ENCODE data around the gene RFX4.
"Not testable (repeated sequence)": the region's sequence is repeated elsewhere in the genome, so short reads cannot be mapped to it uniquely, and the experiment has no call there.

RFX4 gene

DNA sequence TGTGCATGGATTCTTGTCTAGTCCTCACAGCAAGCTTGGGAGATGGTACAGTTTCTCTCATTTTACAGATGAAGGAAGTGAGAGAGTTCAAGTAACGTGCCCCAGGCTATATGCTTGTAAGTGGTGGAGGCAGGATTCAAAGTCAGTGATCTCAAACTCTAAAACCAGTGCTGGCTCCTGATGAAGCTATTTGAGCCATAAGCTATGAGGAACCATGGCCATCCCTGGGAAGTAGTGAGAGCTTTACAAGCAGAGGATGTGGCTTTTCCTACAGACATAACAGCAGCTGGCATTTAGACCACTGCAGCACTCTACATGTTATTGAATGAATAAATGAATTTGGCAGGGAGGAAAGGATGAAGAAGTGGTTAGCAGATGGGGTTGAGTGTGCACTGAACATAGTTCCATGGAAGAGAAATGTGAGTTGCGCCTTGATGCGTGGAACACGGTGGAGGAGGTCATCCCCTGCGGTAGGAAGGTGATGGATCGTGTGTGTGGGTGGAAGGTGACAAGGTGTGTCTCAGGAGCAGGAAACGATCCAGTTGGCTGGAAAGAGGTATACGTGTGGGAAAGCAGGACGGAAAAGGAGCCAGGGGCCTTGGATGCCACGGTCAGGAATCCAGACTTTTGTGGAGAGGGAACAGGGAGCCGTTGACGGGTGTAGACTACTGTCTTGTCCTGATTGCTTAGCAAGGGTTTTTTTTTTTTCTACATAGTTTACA lies 65.2 kb downstream of the RFX4 start:
- DNase-seq = no peak

DNA sequence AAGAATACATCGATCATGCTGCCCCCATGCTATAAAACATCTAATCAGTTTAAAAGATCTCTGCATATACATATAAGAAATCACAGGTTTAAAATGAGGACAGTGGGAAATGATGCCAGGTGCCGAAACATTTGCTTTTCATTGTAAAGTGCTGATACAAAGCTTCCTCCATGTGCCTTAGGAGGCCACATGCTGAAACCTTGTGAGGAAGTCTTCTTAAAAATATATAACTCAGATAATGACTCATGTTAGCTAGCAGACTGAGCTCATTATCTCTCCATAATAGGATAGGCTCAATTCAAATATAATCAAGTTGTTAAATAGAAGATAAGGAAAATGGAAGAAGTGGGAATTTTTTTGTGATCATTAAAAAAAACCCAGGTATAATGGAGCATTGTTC lies 65.9 kb downstream of the RFX4 start:
- no peak for DNase-seq

DNA sequence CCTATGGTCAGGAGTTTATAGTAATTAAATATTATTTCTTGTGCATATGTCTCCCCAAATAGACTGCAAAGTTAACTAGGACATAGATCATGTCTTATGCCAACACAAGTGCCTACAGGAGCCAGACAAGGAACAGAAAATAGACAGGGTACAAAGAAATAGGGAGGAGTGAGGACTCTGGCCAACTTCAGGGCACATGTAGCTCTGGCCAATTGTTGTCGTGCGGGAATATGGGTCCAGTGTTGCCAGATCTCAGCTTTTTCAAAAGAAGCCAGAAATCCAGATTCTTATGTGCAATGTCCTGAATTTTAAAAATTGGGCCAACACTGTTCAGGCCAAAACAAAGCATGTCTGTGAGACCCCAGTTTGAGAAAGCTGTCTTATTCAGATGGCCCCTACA lies 68.7 kb downstream of the RFX4 start:
- no peak for DNase-seq

DNA sequence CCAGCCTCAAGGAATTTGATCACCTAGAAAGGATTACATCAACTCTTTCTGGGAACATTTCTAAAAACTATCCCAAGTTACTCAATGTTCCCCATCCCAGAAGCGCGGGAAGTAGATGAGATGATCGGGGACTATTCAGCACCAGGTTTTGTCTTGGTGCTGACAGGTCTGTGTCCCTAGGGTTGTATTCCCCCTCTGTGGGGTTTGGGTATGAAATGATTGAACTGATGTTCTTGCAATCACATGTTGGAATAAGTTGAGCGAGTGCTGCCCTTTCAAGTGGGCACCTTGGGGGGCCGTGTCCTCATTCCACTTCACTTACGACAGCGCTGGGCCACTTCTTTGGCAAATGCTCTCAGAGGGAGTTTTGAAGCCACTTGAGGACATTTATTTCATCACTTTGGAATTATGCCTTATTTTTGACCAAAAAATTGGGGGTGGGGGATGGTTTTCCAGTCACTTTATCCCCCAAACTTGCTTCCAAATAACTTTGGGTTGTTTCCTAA lies 69.8 kb downstream of the RFX4 start:
- DNase-seq = no peak

DNA sequence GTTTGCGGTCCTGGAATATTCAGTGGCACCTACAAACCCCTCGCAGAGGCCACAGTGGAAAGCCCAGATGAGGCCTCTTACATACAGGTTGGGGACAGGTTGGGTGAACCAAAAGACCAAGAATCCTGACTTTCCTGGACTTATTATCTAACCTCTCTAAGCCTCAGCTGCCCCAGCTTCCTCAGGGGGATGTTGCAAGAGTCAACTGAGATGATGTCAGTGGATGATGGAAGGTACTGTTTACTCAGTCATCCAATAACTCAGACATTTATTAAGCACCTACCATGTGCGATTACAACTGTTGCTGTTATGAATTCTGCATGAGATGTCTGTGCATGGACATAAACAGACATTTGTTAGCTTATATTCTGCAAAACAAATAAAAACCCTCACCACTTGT lies 72.8 kb downstream of the RFX4 start:
- no peak for DNase-seq

DNA sequence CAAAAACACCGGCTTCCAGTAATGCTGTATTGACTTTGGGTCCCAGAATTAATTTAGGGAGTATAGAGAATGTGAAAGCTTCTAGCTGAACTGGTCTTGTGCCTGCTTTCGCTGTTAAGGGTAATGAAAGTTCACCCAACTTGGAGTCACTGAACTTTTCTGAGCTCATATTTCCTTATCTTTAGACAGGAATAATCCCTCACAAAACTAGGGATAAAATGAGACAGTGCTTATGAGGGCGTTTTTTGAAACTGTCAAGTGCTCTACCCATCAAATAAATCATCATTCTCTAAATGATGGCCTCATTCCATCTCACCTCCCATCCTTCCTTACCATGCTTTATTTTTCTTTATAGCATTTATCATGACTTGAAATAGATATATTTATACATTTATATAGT lies 74.7 kb downstream of the RFX4 start:
- no peak for DNase-seq

DNA sequence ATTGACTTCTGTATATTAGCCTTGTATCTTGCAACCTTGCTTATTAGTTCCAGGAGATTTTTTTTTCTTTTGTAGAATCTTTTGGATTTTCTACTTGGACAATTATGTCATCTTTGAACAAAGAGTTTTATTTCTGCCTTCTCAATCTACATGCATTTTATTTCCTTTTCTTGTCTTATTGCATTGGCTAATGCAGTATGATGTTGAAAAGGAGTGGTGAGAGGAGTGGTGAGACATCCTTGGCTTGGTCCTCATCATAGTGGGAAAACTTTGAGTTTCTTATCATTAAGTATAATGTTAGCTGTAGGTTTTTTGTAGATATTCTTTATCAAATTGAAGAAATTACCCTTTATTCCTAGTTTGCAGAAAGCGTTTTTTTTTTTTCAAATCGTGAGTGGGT lies 80.6 kb downstream of the RFX4 start:
- DNase-seq = no peak

DNA sequence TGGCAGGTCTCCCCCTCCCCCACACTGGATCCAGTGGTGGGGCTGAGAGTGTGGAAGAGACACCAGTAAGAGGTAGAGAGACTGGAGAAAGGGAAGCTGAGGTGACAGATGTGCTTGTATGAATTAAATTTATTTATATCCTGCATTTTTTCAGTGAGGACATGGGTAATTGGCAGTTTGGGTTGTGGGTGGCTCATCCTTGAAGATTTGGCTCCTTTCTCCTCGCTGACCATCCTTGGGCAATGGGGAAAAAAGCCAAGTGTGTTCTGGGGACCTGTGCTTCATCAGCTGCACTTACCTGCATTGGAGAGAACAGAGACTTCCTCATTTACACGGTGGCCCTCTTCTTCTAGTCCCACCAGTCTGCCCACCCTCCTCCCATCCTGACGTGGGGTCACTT lies 86.4 kb downstream of the RFX4 start:
- no peak for DNase-seq

DNA sequence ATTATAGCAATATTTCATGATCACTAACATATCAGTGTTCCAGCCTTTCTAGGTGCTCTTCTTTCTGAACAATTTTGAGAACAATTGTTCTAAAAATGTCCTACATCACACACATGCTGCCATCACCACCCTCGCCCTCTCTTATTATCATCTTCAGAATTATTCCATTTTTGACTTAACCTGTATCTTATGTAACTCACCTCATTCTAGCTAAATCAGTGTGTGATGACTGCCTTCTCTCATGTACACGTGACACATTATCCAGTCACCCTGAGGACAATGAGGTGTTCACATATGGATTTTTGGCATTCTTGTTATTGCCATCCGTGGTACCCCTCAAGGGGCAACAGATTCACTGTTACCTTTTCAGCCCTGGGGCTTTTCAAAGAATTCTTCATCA lies 87.3 kb downstream of the RFX4 start:
- no peak for DNase-seq

DNA sequence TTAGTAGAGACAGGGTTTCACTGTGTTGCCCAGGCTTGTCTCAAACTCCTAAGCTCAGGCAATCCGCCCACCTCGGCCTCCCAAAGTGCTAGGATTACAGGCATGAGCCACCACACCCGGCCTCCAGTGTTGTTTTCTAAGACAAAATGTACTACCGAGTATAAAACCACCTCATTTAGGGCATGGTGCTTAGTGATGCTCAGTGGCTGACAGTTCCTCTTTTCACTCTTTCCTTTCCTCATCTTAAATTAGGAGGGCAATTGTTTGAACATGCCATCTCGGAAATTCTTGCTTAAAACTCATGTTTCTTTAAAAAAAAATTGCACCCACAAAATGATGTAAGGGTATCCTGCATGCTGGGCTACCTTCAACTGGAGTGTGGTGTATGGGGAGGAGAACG lies 89.0 kb downstream of the RFX4 start:
- DNase-seq = no peak

DNA sequence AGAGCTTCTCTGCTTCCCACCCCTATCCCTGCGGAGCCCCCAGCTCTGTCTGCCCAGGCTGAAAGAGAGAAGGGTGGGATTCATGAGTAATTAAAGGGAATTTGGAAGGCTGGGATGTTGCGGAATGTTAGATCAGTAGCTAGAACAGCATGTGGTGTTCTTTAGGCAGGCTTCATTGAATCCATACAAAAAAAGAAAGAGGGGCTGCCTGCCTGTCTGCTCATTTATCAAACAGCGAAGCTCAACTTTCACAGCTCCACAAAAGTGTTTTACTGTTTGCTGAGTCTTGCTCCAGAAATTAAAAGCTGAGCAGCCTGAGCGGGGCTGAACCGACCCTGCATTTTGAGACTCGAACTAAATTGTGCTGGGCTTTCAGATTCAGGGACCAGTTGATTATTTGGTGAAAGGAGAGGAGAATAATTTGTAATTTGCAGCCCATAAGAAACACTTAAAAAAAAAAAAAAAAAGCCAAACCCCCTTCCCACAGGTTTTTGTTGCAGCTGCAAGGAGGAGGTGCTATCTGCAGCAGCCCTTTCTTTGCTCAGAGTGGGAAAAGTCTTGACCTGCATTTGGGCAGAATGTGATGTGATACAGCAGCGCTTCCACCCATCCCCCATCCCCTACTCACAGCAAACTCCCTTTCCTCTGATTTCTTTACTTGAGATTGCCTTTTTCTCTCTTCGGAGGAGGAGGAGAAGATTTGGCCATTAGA lies 89.7 kb downstream of the RFX4 start:
- DNase-seq = no peak

DNA sequence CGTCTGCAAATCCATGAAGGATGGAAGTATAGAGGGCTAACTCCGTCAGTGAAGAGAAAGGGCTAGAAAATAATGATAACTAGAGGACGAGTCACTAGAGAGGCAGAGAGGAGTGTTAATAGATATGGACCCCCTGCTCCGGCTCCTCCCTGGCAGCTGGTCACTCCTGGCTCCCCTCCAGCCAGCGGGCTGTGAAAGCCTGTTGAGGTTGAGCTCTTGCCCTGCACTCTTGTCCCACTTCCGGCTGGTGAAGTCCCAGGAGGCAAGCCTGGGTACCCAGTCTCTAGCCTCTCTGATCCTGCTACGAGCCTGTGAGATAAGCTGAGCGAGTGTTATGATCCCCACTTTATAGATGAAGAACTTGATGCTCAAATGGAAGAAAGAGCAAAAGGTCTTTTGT lies 90.3 kb downstream of the RFX4 start:
- DNase-seq = no peak

DNA sequence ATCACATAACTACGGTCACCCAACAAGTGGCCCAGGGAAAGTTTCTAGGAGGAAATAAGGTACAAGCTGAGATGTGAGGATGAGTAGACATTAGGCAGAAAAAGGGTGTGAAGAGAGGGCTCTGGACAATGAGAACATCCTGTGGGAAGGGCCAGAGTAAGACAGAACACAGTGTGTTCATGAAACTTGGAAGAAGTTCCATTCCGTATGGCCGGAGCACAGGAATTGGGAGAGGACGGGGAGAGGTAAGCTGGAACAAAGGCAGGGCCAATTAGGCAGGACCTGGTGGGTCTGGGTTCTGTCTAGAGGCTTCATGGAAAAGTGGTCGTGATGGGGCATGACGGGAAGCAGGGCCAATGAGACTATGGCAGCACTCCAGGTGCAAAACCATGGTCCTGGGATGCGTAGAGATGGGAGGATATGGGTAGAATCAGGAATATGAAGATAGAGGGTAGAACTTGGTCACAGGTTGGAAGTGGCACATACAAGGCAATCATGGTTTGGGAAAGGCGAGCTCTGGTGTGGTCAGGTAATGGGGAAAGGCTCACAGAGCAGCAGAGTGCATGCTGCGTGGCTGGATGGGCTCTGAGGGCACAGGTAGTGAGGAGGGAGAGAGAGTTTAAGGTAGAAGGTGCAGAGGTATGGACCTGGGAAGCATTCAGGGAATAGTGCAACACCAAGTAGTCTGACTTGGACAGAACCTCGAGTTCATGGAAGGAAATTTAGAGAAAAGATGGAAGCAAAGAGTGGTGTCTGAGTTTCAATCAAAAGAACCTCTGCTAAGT lies 93.0 kb downstream of the RFX4 start:
- DNase-seq = no peak

DNA sequence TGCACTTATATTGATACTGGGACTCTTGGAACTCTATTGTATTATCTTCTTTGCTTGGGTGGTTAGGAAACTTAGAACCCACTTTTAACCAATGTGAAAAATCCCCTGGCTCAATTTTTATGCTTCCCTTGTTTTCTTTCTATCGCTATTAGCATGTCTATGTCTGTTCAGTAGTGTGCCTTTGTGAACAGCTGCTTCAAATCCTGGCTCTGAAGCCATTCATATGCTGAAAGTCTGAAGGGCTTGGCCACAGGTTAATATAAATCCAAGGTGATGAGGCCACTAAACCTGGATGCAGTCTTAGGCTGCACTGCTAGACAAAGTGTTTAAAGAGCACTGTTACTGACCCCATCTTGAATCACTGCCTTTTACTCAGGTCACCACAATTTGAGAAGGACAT lies 96.8 kb downstream of the RFX4 start:
- no peak for DNase-seq

DNA sequence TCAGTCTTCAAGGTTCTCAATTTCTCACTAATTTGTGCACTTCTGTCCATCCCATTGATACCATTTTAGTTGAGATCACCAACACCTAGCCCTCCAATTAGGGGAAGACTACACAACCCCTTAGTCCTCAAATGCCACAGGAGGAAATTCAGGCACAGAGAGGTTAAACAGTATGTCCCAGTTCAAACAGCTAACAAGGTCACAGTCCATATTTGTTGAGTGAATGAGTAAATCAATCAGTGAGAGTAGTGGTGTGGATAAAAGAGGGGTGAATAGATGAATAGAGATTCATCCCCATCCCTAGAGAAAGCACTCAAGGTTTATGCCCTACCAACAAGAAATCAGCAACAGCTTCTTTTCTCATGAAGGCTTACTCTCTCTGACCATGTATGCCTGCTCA lies 97.5 kb downstream of the RFX4 start:
- DNase-seq = no peak

DNA sequence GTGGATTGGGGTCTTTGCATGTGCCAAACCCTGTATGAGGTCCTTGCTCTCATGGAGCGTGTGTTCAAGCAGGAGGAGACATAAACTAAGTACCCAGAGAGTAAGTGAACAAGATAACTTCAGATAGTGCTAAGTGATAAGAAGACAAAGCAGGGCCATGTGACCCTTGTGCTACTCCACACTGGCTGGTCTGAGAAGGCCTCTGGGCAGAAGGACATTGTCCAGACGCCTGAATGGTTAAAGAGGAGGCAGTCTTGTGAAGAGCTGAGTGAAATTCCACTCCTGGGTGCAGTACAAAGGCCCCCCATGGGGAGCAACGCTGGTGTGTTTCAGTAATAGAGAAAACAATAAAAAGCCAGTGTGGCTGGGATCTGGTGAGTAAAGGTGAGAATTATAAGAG lies 98.4 kb downstream of the RFX4 start:
- DNase-seq = no peak

DNA sequence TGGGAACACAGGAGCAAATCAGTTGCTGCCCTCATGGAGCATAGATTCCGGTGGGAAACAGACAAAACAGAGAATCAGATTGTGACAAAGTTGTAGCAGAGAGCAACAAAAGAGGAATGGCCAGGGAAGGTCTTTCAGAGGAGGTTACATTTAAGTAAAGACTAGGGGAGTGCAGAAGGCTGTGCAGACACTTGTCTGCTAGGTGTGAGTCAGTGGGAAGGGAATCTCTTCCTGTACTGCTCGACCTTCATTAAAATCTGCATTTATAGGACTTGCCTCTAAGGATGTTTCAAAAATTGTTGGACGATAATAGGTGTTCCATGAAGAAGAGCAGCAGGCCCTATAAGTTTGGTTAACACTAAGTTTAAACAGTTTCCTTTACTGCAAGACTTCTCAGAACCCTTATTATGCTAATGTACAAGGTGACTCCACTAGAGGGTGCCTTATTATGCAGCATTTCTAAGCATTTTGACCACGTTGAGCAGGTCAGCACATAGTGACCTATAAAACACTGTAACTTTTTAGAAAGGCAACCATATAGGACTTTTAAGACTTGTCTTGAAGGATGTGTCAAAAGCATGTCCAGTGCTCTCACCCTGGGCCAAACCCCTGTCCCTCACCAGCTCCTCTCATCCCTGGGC lies 99.9 kb downstream of the RFX4 start:
- peak; percentile 8 for DNase-seq

DNA sequence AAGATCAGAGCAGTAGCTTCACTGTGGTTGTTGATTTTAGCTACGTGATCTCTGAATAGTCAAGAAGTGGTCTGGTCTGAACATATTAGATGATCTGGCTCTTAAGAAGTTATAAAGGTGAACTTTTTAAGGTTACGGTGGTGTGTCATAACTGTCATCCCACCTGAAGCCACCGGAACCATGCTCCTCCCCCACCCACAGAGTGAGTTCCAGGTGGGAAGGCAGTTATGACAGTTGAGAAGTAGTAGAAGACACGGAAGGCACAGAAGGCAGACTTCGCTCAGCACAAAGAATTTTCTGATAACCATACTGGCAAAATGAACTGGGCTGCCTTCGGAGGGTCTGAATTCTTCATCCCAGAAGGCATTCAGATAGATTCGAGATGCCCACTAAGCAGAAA lies 101.7 kb downstream of the RFX4 start:
- no peak for DNase-seq

DNA sequence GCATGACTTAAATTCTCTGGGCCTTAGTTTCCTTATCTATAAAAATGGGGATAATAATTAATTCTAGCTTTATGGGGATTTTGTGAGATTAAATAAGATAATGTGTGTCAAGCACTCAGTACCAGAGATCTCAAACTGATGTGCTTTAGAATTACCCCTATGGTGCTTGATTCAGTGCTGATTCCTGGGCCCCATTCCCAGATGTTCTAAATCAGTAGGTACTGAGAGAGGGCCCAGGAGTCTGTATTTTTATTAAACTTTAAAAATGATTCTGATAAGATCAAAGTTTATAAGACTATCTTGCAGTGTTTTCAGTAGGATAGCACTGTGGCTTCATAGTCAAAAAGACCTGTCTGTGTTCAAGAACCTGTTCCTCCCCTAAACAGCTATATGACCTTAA lies 102.6 kb downstream of the RFX4 start:
- DNase-seq = no peak

DNA sequence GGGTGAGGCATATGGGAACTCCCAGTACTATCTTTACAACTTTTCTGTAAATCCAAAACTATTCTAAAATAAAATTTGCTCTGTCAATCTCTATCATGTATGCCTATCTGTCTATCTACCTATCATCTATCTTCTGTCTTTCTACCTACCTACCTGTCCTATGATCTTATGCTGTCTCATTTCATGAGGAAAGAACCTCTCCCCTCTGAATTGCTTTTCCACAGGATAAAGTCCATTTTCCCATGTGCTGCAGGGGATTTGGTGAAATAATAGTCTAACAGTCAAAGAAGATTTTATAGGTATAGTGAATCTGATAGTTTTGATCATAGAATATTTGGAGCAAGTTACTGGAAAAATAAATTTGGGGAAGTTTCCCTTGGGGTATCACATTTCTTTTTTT lies 104.9 kb downstream of the RFX4 start:
- DNase-seq = no peak

DNA sequence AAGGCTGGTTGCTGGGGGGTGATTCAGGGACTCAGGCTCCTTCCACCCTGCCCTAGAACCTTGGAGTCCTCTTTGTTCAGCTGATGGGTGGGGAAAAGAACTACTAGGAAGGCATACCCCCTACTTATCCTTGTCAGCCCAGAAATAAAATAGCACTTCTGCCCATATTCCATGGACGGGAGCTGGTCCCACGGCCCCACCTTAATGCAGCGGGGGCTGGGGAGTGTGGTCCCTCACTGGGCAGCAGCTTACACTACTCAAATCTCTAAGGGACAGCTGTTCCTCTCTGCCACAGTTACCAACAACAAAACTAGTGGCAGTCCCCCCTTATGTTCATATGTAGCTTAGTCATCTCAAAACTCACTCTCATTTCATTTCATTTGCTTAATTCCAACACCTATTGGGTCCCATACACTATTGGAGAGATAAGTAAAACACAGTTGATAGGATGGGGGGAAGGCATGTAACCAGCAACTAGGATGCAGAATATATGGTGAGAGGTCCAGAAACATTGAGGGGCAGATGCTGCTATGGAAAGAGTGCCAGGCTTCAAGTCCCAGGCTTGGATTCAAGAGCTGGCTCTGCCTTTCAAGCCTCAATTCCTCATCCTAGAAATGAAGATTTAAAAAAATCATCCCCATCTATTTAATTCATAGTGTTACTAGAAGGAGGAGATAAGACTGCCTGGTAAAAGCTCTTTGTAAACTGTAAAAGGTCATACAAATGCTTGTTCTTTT lies 107.9 kb downstream of the RFX4 start:
- no peak for DNase-seq

DNA sequence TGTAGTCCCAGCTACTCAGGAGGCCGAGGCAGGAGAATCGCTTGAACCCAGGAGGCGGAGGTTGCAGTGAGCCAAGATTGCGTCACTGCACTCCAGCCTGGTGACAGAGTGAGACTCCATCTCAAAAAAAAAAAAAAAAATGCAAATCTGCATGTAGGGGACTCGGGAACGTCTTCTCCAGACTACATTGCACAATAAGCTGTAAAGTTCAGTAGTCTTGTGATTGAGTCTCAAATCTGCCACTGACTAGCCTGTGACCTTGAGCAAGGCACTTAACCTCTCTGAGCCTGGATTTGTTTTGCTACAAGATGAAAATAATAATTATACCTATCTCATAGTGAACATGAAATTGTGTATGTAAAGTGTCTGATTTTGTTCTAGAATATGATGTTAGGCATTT lies 109.2 kb downstream of the RFX4 start:
- DNase-seq = not testable (repeated sequence)

Data from activated CD4-positive, alpha-beta T cell treated with anti-CD3 and anti-CD28 coated beads, Interleukin-2, amount 50 U/mL, for 16 hours (primary cell).